Measurements from ENCODE around the gene CARHSP1.
"Not testable (repeated sequence)": the region's sequence is repeated elsewhere in the genome, so short reads cannot be mapped to it uniquely, and the experiment has no call there.

CARHSP1 gene

DNA sequence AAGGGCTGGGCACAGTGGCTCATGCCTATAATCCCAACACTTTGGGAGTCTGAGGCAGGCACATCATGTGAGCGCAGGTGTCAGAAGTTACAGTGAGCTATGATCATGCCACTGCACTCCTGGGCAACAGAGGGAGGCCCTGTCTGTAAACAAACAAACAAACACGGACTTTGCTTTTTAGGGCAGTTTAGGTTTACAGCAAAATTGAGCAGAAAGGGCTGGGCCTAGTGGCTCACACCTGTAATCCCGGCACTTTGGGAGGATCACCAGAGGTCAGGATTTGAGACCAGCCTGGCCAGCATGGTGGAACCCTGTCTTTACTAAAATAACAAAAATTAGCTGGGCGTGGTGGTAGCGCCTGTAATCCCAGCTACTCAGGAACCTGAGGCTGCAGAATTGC is 3.3 kb upstream of the CARHSP1 start:
- no peak for DNase-seq (ENCODE audit: low read depth in 2 of 2)

DNA sequence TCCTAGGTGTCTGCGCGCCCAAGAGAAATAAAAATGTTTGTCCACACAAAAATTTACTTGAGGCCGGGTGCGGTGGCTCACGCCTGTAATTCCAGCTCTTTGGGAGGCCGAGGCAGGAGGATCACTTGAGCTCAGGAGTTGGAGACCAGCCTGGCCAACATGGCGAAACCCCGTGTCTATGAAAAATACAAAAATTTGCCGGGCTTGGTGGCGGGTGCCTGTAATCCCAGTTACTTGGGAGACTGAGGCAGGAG is 1.1 kb upstream of the CARHSP1 start:
- not testable (repeated sequence) for DNase-seq (ENCODE audit: low read depth in 2 of 2)

DNA sequence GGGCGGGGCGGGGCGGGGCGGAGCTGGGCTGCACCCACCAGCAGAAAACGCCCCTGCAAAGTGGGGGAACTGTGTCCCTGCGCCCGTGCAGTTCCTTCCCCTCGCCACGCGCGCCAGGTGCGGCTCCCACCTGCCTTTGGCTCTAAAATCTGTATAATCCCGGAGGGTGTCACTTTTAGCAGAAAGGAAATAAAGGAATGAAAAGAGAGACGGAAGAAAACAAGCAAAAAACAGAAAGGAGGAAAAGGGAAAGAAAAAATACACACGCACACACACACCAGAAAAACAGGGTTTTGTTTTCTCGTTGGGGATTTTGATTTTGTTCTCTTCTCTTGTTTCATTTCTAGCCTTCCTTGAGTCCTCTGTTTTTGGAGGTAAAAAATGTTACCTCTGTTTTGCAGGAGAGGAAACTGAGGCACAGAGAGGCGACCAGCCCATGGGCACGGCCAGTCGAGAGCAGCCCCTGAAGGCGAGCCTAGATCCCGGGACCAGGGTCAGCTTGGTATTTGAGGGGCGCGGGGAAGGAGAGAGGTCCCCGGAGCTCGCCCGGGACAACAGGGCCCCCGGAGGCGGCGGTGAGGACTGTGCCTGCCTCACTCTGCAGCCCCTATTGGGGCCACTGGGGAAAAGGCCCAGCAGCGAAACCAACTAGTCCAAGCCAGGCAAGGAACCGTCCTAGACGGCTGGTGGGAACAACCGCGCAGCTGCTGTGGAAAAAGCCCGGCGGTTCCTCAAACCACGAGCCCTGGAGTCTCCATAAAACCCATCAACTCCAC is 594 bp upstream of the CARHSP1 start:
- DNase-seq (ENCODE audit: low read depth in 2 of 2), result no peak

DNA sequence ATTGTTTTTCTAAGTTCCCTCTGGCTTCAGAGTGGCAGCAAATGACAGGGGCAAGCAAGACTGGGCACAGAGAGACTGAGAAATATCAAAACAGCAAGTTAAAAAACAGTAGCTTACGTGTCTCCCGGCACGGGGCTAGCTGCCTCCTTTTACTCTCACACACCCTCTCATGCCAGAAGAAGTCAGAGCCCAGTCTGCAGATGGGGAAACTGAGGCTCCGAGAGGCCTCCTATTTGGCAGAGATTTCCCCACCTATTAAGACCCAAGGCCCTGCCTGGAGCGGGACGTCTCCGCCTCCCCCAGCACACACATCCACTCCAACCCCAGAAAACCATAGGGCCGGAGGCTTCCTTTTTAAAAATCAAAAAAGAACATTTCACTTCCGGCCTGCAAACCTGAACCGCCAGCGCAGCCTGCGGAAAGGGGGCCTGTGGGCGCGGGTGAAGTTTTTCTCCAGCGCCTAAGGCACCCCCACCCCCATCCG is 832 bp downstream of the CARHSP1 start:
- DNase-seq (ENCODE audit: low read depth in 2 of 2), result peak in 1 of 2 donors; percentile 32

DNA sequence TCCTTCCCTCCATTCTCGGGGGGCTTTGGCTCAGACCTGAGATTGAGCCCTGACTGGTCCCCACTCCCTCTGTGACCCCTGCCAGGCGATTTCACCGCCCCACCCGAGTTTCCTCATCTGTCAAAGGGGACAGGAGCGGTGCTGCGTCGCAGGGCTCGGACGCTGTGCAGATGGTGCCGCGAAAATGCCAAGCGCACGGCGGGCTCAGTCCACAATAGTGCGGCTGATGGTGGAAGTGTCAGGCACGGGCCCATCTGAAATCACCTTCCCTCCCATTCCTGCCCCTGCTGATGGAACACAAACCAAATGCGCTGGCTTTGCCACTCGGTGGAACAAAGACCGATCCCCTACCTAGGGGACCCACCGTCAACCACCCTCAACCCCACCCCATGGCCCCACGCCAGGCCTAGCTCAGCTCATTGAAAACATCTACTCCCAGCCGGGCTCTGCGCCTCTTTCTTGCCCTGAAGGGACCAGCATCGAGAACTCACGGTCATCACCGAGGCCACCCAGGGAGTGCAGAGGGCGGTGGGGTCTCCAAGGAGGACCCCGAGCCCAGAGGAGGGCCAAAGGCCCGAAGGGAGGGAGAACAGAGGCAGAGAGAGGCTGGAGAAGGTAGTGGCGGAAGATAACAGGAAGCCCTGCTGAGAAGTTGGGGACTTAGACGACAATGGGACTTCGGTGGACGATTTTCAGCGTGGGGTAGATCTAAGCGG is 1.4 kb downstream of the CARHSP1 start:
- no peak for DNase-seq (ENCODE audit: low read depth in 2 of 2)

DNA sequence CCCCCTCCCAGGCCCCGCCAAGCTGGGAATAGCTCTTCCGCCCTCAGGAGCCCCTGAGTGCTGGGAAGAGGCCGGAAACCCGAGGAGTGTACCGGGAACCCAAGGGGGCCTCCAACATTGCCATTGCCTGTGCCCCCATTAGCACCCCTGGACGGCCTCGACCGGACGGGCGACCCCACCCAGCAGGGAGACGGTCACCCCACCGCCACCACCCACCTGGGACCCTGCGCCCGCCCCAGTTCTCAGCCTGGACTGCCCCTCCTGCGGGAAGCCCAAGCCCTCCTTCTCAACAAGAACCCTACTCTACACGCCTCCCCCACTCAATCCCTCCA is 2.0 kb downstream of the CARHSP1 start:
- no peak for DNase-seq (ENCODE audit: low read depth in 2 of 2)

DNA sequence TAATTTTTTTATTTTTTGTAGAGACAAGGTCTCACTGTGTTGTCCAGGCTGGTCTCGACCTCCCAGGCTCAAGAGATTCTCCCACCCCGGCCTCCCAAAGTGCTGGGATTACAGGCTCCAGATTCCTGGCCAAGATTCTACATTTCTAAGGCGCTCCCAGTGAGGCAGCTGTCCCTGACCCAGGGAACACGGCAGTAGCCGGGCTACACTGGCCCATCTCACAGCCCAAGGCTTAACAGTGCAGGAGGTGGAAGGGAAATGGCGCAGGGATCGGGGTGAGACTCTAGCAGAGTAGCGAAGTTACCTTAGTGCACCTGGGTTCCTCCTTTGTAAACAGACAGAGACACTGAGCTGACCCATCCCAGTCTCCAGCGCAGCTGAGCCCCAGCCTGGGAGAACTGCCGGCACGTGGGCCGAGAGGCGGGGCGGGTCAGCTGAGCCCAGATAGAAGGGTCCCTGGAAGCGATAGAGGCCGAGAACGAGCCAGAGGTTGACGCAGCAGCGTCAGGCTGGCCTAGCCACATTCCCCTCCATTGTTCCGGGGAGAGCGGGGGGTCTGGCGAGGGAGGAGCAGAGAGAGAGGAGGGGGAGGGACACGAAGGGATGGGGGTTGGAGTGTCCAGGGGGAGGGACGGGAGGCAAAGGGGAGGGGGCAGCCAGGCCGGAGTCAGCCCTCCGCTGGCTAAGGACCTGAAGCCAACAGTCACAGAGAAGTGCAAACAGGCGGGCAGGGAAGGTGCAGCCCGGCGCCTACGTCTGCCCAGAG is 2.5 kb downstream of the CARHSP1 start:
- DNase-seq (ENCODE audit: low read depth in 2 of 2), result no peak

DNA sequence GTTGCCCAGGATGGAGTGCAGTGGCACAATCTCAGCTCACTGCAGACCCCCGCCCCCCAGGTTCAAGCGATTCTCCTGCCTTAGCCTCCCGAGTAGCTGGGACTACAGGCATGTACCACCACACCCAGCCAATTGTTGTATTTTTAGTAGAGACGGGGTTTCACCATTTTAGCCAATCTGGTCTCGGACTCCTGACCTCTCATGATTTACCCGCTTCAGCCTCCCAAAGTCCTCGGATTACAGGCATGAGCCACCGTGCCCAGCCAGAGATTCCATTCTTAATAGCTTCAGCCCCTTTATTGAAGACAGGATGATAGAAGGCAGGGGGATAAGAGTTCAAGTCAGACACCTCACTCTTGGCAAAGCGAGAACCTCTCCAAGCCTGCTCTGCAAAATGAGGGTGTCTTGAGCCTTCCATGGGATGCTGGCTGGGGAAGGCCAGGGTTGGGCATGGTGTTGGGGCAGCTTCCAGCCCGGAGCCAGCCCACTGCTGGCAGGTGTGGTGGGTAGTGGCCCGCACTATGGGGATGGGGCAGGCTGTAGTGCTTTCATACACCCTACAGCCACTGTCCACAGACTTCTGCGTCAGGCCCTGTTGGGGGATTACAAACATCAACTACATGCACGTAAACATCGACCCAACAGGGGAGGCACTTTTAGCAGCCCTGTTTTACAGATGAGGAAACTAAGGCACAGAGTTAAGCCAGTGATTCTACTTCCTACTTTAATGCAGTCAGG is 3.5 kb downstream of the CARHSP1 start:
- DNase-seq (ENCODE audit: low read depth in 2 of 2), result no peak

DNA sequence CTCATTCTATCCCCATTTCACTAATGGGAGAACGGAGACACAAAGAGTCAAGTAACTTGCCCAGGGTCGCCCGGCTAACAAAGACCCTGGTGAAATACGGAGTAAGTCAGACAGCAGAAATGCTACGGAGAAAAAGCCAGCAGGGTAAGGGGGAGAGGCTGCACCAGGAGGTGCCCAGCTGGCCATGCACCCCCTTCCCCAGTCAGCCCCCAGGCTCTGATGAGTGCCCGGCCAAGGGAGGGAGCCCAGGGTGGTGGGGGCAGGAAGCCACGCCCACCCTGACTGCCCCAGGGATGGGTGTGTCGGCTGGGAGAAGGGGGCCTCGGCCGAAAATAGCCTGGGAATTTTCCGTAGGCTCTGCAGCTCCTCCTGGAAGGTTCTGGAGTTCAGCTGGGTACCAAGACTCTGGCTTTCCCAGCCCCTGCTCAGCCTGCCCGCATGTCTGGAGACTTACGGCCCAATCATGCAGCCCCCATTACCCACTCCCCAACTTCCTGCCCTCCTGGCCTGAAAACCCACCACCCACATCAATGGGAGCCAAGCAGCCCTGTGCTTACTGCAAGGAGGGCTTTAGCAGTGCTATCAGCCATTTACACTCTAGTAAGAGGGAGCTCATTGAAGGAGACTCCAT is 4.2 kb downstream of the CARHSP1 start:
- DNase-seq (ENCODE audit: low read depth in 2 of 2), result no peak

DNA sequence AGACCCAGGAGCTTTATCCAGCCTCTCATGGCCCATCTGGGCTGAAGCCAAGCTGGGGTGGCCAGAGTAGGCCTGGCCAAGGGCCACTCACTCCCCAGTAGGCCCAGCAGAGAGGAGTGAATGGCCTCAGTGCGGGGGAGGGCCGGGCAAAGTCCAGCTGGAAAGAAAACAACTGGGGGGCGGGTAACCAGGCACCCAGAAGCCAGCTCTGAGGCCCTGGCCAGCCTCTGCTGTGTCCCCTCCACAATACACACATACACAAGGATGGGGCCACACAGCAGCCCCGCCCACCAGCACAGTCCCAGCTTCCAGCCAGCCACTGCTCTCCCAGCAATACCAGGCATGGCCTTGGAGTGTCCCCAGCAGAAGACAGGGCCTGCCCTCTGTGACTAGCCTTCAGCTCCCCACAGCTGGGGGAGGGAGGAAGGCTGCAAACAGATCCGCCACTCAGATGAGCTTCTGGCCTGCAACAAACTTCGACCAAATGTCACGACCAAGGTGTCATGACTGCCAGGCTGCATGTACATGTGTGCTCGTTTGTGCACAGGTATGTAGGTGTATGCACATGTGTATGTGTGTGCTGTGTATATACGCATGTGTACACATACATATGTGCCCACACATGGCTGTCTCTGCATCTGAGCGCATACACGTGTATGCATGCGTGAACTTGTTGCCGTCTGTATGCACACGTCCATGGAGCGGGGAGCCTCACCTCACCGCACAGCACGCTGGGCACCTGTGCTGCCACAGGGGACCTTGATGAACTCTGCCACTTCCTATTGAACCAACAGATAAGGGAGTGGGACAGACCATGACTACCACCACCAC is 5.0 kb downstream of the CARHSP1 start:
- DNase-seq (ENCODE audit: low read depth in 2 of 2), result no peak

DNA sequence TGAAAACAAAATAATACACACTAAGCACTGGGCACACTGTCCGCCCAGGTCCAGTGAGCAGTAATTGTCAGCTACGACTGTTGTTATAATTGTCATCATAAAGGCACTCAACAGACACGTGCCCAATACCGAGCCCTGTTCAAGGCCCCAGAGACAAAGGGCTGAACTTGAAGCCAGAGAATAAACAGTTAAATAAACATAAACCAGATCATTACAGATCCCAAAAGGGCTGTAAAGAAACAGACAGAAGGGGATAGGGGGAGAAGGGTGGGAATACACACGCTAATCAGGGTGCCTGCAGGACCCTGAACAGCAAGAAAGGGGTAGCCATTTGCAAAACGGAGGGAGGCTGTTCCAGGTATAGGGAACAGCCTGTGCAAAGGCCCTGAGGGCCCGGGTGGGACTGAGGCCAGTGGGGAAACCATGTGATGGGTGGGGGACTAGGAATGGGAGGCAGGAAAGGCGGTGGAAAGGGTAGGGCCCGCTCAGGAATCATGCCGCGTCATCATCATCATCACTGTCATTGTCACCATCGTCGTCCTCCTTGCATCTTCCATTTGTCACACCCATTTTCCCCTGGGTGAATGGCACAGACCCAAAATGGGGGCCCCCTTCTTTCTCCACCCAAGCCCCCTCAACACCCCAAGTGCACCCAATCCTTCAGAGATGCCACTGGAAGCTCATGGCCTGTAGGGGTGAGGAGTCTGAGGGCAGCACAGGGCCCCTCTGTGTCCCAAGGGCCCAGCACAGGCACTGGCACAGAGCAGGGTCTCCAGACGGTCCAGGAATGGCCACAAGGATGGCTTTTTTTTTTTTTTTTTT is 6.3 kb downstream of the CARHSP1 start:
- DNase-seq (ENCODE audit: low read depth in 2 of 2), result no peak

DNA sequence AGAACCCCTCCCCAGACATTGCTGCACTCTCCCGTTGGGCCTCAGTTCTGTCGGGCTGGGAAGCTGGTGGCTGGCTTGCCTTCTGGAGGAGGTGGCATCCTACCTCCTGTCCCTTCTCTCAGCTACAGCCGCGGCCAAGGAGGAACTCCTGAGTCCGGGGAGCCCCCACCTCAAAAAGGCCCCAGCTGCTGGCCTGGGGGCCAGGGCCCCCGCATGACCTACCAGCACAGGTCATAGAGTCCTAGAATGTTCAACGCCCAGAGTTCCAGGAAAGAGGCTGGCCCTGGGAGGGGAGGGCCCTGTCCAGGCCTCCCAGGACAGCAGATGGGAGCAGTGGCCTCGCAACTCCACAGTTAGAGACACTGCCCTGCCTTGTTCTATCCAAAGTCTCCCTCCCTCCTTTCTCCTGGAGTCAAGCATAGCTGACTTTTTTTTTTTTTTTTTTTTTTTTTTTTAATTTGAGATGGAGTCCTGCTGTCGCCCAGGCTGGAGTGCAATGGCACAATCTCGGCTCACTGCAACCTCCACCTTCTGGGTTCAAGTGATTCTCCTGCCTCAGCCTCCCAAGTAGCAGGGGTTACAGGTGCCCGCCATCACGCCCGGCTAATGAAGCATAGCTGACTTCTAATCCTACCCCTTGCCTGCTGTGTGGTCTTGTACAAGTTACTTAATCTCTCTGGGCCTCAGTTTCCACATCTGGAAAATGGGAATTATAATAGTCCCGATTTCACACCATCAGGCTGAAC is 7.1 kb downstream of the CARHSP1 start:
- DNase-seq (ENCODE audit: low read depth in 2 of 2), result no peak

DNA sequence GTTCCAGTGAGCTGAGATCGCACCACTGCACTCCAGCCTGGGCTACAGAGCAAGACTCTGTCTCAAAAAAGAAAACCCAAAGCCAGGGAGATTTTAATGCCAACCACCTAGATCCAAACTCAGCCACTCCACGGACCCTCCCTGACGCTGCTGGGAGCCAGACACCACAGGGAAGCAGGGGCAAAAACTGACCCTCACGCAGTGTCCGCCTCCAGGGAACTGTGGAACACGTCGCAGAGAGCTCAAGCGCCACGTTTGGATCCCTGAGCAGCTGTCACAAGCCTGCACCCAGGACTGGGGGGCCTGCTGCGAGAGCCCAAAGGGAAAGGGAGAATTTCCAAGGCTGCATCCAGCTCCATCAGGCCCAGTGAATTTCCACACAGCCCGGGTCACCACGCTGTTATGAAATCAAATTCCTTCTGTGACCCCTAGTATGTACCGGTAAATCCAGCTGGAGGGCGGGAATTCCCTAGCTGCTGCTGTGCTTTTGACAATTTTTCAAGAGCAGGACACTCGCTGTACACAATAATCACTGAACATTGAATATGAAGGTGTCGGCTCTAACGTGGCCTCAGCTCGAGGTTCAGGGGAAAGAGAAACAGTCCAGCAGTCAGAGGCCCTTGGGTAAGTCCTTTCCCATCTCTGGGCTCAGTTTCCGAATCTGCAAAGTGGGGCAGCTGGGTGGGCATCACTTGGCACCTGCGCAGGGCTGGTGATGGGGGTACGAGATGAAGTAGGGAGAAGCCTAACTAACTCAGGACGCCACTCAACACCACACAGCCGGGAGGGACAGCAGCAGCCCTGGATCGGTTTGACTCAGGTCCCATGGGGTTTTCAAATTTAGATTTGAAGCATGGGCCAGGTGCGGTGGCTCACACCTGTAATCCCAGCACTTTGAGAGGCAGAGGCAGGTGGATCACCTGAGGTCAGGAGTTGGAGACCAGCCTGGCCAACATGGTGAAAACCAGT is 8.6 kb downstream of the CARHSP1 start:
- DNase-seq (ENCODE audit: low read depth in 2 of 2), result no peak

DNA sequence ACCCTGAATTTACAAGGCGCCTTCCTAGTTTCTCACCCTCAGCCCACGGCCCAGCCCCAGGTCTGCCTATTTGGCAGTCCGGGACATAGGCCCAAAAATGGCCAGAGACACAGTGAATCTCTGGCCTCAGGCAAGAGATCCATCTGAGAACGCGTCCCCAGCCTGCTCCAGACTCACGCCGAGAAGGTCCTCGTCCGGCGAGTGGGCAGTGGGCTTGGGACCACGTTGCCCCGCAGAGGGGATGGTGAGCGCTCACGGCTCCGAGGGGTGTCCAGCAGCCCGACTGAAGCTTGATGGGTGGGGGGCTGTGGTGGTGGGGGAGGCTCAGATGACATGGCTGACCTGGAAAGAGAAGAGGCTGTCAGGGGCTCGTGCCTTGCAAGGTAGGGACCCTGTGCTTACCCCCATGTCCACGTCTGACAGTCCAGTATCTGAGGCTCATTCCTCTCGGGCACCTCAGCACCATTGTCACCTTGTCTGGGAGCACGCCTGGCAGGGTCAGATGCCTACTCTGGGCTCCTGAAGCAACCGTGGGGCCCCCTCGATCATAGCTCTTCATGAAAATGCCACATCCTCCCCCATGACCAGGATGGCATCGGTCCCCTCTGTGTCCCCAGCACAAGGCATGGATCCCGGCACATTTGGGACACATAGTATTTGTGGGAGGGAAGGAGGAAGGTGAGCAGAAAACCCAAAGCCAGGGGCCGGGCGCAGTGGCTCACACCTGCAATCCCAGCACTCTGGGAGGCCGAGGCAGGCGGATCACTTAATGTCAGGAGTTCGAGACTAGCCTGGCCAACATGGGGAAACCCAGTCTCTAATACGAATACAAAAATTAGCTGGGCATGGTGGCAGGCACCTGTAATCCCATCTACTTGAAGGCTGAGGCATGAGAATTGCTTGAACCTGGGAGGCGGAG is 9.6 kb downstream of the CARHSP1 start:
- DNase-seq (ENCODE audit: low read depth in 2 of 2), result no peak

DNA sequence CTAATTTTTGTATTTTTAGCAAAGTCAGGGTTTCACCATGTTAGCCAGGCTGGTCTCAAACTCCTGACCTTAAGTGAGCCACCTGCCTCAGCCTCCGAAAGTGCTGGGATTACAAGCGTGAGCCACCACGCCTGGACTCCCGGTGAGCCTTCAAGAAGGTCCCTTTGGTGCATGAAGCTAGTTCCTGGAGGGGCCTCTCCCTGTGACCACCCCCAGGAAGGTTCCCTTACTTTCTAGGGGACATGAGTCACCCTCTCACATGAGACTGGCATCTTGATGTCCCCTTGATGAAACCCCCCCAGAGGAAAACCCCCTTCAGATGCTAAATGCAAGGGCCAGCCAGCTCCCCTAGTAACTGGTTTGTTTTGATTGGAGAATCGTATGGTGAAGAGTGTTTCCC is 12.8 kb downstream of the CARHSP1 start:
- DNase-seq (ENCODE audit: low read depth in 2 of 2), result no peak

DNA sequence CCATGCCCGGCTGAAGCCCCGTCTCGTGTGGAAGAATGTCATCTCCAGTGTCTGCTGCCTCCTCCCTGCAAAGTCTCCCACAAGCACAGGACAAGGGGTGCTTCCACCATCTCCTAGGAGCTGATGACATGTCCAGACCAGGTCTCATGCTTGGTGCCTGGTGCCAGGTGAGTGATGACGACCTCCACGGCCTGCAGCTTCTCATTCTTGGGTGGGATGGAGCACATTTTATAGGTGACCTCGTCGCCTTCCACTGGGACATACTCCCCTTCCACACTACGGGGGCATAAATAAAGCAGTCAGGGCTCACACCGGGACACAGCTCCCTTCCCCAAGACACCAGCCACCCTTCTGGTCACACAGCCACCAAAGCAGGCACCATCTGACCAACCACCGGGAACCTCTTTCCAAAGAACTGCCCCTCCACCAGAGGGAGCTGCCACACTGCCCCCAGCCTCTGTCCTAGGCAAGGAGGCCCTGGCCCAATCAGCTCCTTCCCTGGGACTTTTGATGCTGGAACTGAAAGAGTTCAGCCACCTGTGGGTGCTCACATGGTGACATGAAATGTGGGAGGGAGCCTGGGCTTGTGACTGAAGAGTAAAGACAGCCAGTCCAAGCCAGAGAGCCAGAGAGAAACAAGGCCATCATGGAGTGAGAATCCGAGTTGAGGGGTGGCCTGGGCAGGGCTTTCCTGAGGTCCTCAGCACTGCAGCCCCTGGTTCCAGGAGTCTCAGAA is 13.6 kb downstream of the CARHSP1 start:
- DNase-seq (ENCODE audit: low read depth in 2 of 2), result no peak

Measured in stimulated activated CD4-positive, alpha-beta T cell treated with anti-CD3 and anti-CD28 coated beads, Interleukin-1b, Interleukin-23, amount 100 ng/mL, for 4 hours (primary cell).